ENCODE data around the gene SLC35F3. TPM values are rescaled to one million over a fixed set of nuclear protein-coding genes. Genes with fewer than 3 reads are reported as not detected.
"Not testable (repeated sequence)": the region's sequence is repeated elsewhere in the genome, so short reads cannot be mapped to it uniquely, and the experiment has no call there.

SLC35F3 gene
- total RNA-seq, 1 experiment from 2014 or later: not detected

- TF ChIP-seq CTCF (IDR thresholded peaks at IDR 0.05; ENCODE audit: insufficient read depth in 1 of 2, low read depth in 1 of 2, low read length in 1 of 2, severe bottlenecking in 1 of 2, unreplicated experiment in 1 of 2): no peak
- Histone ChIP-seq H3K4me3 (ENCODE audit: low read depth, low read length) (no peak overlapping the region), H3K4me1 (no peaks in the 10 kb centered on the region), H3K9me3 (no peaks in the 10 kb centered on the region), H3K36me3 (ENCODE audit: control insufficient read depth, insufficient read depth, low read length) (no peaks in the 10 kb centered on the region), H3K27me3 (replicated peaks; ENCODE audit: control insufficient read depth, insufficient read depth, low read length) (no peaks in the 10 kb centered on the region)
- Mint-ChIP-seq H3K27me3 (ENCODE audit: insufficient read depth, unreplicated experiment) (peaks cover 3% of the 10 kb centered on the region), H3K36me3 (ENCODE audit: insufficient read depth, unreplicated experiment) (no peaks in the 10 kb centered on the region), H3K9me3 (ENCODE audit: unreplicated experiment) (peaks cover 8% of the 10 kb centered on the region), H3K4me1 (ENCODE audit: low read depth, unreplicated experiment) (no peaks in the 10 kb centered on the region), H3K27ac (ENCODE audit: unreplicated experiment) (no peak overlapping the region), H3K4me3 (ENCODE audit: unreplicated experiment) (no peak overlapping the region)
- ChIA-PET CTCF (no interaction called here), POLR2A (no interaction called here)
- no peak for DNase-seq
- BruUV-seq (replicated peaks): no TSS peak
- intact Hi-C loops (cut with micrococcal nuclease; ENCODE audit: unreplicated experiment): loop anchor here (10.0 kb wide), 1 partner anchor 60 kb away; no protein-coding TSS in a partner anchor
Measured at GRCh38 chr1:233884461-233885151, 19.9 kb upstream of the SLC35F3 start.

- Mint-ChIP-seq H3K9me3 (ENCODE audit: unreplicated experiment) (peaks cover 16% of the 10 kb centered on the region), H3K4me1 (ENCODE audit: low read depth, unreplicated experiment) (no peaks in the 10 kb centered on the region), H3K36me3 (ENCODE audit: insufficient read depth, unreplicated experiment) (no peaks in the 10 kb centered on the region), H3K4me3 (ENCODE audit: unreplicated experiment) (no peak overlapping the region), H3K27me3 (ENCODE audit: insufficient read depth, unreplicated experiment) (peaks cover 3% of the 10 kb centered on the region), H3K27ac (ENCODE audit: unreplicated experiment) (no peak overlapping the region)
- H3K4me1 ChIP-seq: no peaks in the 10 kb centered on the region
- no peak for TF ChIP-seq CTCF (IDR thresholded peaks at IDR 0.05; ENCODE audit: insufficient read depth in 1 of 2, low read depth in 1 of 2, low read length in 1 of 2, severe bottlenecking in 1 of 2, unreplicated experiment in 1 of 2)
- no peaks in the 10 kb centered on the region for H3K36me3 ChIP-seq (ENCODE audit: control insufficient read depth, insufficient read depth, low read length)
- BruUV-seq (replicated peaks): no TSS peak
- ChIA-PET POLR2A (no interaction called here), CTCF (no interaction called here)
- no peaks in the 10 kb centered on the region for H3K27me3 ChIP-seq (replicated peaks; ENCODE audit: control insufficient read depth, insufficient read depth, low read length)
- H3K9me3 ChIP-seq: no peaks in the 10 kb centered on the region
- no peak for DNase-seq
- H3K4me3 ChIP-seq (ENCODE audit: low read depth, low read length): no peak overlapping the region
- intact Hi-C loops (cut with micrococcal nuclease; ENCODE audit: unreplicated experiment): loop anchor here (10.0 kb wide), 1 partner anchor 59 kb away; no protein-coding TSS in a partner anchor
Measured at GRCh38 chr1:233885196-233885920, 19.1 kb upstream of the SLC35F3 start.

GRCh38 chr1:233891151-233891550 is 13.3 kb upstream of the SLC35F3 start:
- H3K4me3 ChIP-seq (ENCODE audit: low read depth, low read length); H3K27ac Mint-ChIP-seq (ENCODE audit: unreplicated experiment); H3K4me1 ChIP-seq; CTCF ChIA-PET; H3K4me1 Mint-ChIP-seq (ENCODE audit: low read depth, unreplicated experiment); H3K27me3 ChIP-seq (replicated peaks; ENCODE audit: control insufficient read depth, insufficient read depth, low read length); H3K27me3 Mint-ChIP-seq (ENCODE audit: insufficient read depth, unreplicated experiment); H3K36me3 Mint-ChIP-seq (ENCODE audit: insufficient read depth, unreplicated experiment); intact Hi-C loops (cut with micrococcal nuclease; ENCODE audit: unreplicated experiment); DNase-seq; POLR2A ChIA-PET; H3K9me3 ChIP-seq; BruUV-seq (replicated peaks); H3K4me3 Mint-ChIP-seq (ENCODE audit: unreplicated experiment); H3K36me3 ChIP-seq (ENCODE audit: control insufficient read depth, insufficient read depth, low read length): not testable (repeated sequence)
- peaks cover 24% of the 10 kb centered on the region for H3K9me3 Mint-ChIP-seq (ENCODE audit: unreplicated experiment)
